ENCODE results near the gene DIAPH1. TPM values are rescaled to one million over a fixed set of nuclear protein-coding genes. Genes with fewer than 3 reads are reported as not detected.

Gene DIAPH1
- total RNA-seq, 1 experiment from 2014 or later, result 74.7 TPM

GRCh38 chr5:141639357-141640050 is 20.7 kb upstream of the DIAPH1 start:
- DNase-seq (ENCODE audit: low spot score), result no peak

GRCh38 chr5:141638771-141639170 is 20.0 kb upstream of the DIAPH1 start:
- no peak for DNase-seq (ENCODE audit: low spot score)

- DNase-seq (ENCODE audit: low spot score), result peak; percentile 56
Measured at GRCh38 chr5:141637767-141638419, 19.1 kb upstream of the DIAPH1 start.

GRCh38 chr5:141637123-141637766 is 18.4 kb upstream of the DIAPH1 start:
- no peak for DNase-seq (ENCODE audit: low spot score)

GRCh38 chr5:141636413-141637122 is 17.8 kb upstream of the DIAPH1 start, which contains the start of the genes HDAC3 and RELL2:
Gene HDAC3 (minus strand): TSS chr5:141636849. CDS start chr5:141636790, 59 bp downstream.
Gene RELL2 (plus strand): TSS chr5:141636997. CDS start chr5:141638226, 1,229 bp downstream.
- peak; percentile 92 for DNase-seq (ENCODE audit: low spot score)

GRCh38 chr5:141636106-141636412 is 17.3 kb upstream of the DIAPH1 start:
- no peak for DNase-seq (ENCODE audit: low spot score)

- no peak for DNase-seq (ENCODE audit: low spot score)
Measured at GRCh38 chr5:141635646-141636045, 16.8 kb upstream of the DIAPH1 start.

- DNase-seq (ENCODE audit: low spot score), result no peak
Measured at GRCh38 chr5:141634720-141635119, 15.9 kb upstream of the DIAPH1 start.

GRCh38 chr5:141633871-141634561 is 15.2 kb upstream of the DIAPH1 start:
- DNase-seq (ENCODE audit: low spot score), result no peak

GRCh38 chr5:141632650-141633049 is 13.8 kb upstream of the DIAPH1 start:
- peak; percentile 26 for DNase-seq (ENCODE audit: low spot score)

- DNase-seq (ENCODE audit: low spot score), result no peak
Measured at GRCh38 chr5:141630570-141631140, 11.9 kb upstream of the DIAPH1 start.

GRCh38 chr5:141628175-141628788 is 9.5 kb upstream of the DIAPH1 start:
- DNase-seq (ENCODE audit: low spot score), result no peak

GRCh38 chr5:141623611-141624010 is 4.8 kb upstream of the DIAPH1 start:
- DNase-seq (ENCODE audit: low spot score), result no peak

GRCh38 chr5:141623186-141623585 is 4.4 kb upstream of the DIAPH1 start:
- no peak for DNase-seq (ENCODE audit: low spot score)

GRCh38 chr5:141618030-141618803 is 583 bp downstream of the DIAPH1 start:
- DNase-seq (ENCODE audit: low spot score), result peak; percentile 80

GRCh38 chr5:141617682-141618029 is 1.1 kb downstream of the DIAPH1 start:
- DNase-seq (ENCODE audit: low spot score), result no peak

GRCh38 chr5:141617128-141617527 is 1.7 kb downstream of the DIAPH1 start:
- DNase-seq (ENCODE audit: low spot score), result no peak

GRCh38 chr5:141615991-141616720 is 2.6 kb downstream of the DIAPH1 start:
- DNase-seq (ENCODE audit: low spot score), result no peak

- no peak for DNase-seq (ENCODE audit: low spot score)
Measured at GRCh38 chr5:141613344-141613743, 5.5 kb downstream of the DIAPH1 start.

All from HT-29 (cell line).